ENCODE measurements around the gene HLA-DRB5.
"Not testable (repeated sequence)": the region's sequence is repeated elsewhere in the genome, so short reads cannot be mapped to it uniquely, and the experiment has no call there.

The HLA-DRB5 gene

DNA sequence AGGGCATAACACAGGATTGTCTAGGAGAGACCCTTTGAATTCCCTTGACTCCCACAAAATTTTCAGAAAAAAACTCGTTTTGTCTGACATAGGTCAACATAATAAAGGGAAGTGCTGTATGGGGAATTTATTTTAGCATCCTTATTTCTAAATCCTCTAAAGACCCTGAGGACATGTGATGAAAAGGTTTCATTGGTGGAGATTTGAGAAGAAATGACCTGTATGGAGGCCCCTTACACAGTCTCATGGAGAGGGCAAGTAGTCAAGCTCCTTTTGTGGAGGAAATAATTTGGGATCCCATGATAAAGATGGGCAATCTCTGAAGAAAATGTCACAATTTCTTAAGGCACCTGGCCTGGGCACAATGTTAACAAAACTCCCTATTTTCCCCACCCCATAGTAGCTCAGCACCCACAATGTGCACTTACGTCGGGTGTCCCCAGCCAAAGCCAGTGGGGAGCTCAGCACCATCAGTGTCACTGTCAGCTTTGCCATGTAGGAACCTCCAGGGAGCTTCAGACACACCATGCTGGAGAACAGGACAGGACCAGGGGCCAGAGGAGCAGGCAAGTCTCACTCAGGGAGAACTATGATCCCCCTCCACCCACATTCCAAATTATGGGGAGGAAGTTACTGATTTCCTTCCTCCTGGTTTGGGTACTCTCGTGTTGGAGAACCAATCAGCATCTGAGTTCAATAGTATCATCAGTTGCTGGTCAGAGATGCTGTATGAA is at the start of gene HLA-DRB5:
TSS of gene HLA-DRB5 (minus strand) at position 591 of the 734 bp plus-strand sequence. CDS start at position 528, 63 bp downstream.
- Mint-ChIP-seq H3K4me3 (peak within 1 kb of the TSS; percentile 63), H3K27me3 (ENCODE audit: low read depth) (peaks cover 24% of the 10 kb centered on the region), H3K36me3 (ENCODE audit: low read depth) (peaks cover 2% of the 10 kb centered on the region), H3K4me1 (ENCODE audit: low read depth) (peaks cover 3% of the 10 kb centered on the region), H3K27ac (peak within 1 kb of the TSS; percentile 36), H3K9me3 (no peaks in the 10 kb centered on the region)
- peak; percentile 4 for DNase-seq (ENCODE audit: low spot score)

DNA sequence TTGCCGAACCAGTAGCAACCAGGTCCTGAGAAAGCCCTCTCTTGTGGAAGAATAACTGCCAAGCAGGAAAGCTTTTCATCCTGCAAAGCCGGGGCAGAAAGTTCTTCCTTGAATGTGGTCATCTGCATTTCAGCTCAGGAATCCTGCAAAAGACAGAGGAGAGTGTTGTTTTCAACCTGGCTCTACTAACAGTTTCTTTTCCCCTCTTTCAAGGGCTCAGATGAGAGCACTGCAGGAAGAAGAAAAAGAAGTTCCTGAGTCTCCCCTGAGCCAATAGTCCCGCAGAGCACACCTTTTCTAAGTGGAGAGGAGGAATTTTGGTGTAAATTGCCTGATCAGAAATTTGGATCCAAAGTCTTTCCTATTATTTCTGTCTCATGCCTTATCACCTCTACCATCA is 48.9 kb upstream of the HLA-DRB5 start:
- Mint-ChIP-seq H3K27ac (no peak overlapping the region), H3K4me3 (peak overlapping the region; percentile 48), H3K27me3 (ENCODE audit: low read depth) (peaks cover 14% of the 10 kb centered on the region), H3K4me1 (ENCODE audit: low read depth) (peaks cover 13% of the 10 kb centered on the region), H3K9me3 (no peaks in the 10 kb centered on the region), H3K36me3 (ENCODE audit: low read depth) (peaks cover 27% of the 10 kb centered on the region)
- no peak for DNase-seq (ENCODE audit: low spot score)

DNA sequence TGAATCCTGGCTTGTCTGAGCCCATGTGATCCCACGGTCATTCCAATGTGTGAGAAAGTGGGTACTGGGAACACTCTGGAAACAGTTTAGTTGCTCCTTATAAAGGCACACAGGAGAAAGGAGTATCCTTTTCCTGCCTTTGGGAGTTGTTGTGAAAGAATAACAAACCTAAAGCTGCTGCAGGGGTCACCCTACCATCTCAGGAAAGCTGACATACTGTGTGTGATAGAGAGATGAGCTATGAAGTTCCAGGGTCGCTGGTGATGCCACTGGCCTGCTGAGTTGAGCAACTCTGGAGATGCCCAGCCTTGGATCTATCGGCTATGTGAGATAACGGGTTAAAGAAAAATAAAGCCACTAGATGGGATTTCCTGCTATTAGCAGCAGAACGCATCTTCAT is 47.4 kb upstream of the HLA-DRB5 start:
- H3K36me3 Mint-ChIP-seq (ENCODE audit: low read depth): peaks cover 23% of the 10 kb centered on the region
- H3K4me3 Mint-ChIP-seq; H3K9me3 Mint-ChIP-seq; H3K4me1 Mint-ChIP-seq (ENCODE audit: low read depth); DNase-seq (ENCODE audit: low spot score); H3K27ac Mint-ChIP-seq: not testable (repeated sequence)
- H3K27me3 Mint-ChIP-seq (ENCODE audit: low read depth): peaks cover 18% of the 10 kb centered on the region

DNA sequence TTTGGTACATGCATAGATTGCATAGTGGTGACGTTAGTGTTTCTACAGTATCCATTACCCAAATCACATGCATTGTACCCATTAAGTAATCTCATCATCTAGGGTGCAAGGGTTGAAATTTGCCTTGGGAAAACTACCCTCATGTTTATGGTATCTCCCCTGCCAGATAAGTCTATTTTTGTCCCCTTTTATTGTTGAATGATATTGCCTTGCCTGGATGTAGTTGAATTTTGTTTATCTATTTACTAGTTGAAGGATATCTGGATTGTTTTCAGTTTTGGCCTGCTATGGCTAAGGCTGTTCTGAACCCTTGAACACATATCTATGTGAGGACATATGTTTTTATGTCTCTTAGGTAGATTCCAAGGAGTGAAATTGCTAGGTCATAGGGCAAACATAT is 46.2 kb upstream of the HLA-DRB5 start:
- no peak overlapping the region for H3K27ac Mint-ChIP-seq

DNA sequence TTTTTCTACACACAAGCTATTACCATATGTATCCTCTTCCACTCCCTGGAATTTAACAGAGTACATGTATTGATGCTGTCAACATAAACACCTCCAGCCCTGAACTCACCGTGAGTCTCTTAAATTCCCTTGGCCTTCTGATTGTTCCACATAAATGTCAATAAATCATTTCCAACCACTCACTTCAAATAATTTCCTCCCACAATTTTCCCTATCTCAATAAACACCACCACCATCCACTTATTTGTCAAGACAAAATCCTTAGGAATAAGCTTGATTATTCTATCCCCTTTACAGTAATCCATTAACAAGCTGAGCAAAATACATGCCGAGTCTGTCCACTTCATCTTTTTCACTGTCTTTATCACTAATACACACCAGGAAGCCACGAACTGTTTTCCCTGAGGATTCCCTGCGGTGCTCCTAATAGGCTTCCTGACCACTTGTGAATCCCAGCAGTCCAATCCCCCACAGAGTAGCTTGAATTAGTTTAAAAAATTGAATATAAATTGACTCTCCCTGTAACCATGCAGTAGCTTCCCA is 40.3 kb upstream of the HLA-DRB5 start:
- Mint-ChIP-seq H3K9me3 (no peaks in the 10 kb centered on the region), H3K4me3 (no peak overlapping the region), H3K27ac (no peak overlapping the region), H3K4me1 (ENCODE audit: low read depth) (peaks cover 9% of the 10 kb centered on the region), H3K27me3 (ENCODE audit: low read depth) (peaks cover 32% of the 10 kb centered on the region), H3K36me3 (ENCODE audit: low read depth) (no peaks in the 10 kb centered on the region)
- no peak for DNase-seq (ENCODE audit: low spot score)

More for the DNA sequence above, 46.2 kb upstream of the HLA-DRB5 start:
- Mint-ChIP-seq H3K36me3 (ENCODE audit: low read depth) (peaks cover 23% of the 10 kb centered on the region), H3K27me3 (ENCODE audit: low read depth) (peaks cover 18% of the 10 kb centered on the region), H3K4me1 (ENCODE audit: low read depth) (peaks cover 7% of the 10 kb centered on the region), H3K9me3 (no peaks in the 10 kb centered on the region), H3K4me3 (no peak overlapping the region)
- no peak for DNase-seq (ENCODE audit: low spot score)

DNA sequence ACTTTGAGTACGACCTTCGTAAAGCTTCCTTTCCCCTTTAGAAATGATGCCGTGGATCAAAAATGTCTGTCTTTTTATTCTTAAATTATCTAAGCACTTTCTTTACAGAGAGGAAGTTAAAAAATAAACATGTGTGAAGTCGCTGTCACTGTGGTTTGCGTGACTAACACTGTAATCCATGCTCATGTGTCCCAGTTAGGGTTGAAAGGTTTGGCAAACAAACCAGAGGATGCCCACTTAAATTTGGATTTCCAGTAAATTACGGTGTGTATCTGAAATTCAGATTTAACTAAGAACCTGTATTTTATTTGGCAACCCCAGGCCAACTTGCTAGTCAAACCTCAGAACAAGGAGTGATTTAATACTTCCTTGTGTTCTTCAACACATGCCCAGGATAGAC is 38.5 kb upstream of the HLA-DRB5 start:
- no peaks in the 10 kb centered on the region for H3K9me3 Mint-ChIP-seq
- H3K27me3 Mint-ChIP-seq (ENCODE audit: low read depth): peaks cover 23% of the 10 kb centered on the region
- no peak for DNase-seq (ENCODE audit: low spot score)
- H3K36me3 Mint-ChIP-seq (ENCODE audit: low read depth): no peaks in the 10 kb centered on the region
- H3K4me1 Mint-ChIP-seq (ENCODE audit: low read depth): peaks cover 9% of the 10 kb centered on the region
- H3K27ac Mint-ChIP-seq: no peak overlapping the region
- peak overlapping the region; percentile 30 for H3K4me3 Mint-ChIP-seq

DNA sequence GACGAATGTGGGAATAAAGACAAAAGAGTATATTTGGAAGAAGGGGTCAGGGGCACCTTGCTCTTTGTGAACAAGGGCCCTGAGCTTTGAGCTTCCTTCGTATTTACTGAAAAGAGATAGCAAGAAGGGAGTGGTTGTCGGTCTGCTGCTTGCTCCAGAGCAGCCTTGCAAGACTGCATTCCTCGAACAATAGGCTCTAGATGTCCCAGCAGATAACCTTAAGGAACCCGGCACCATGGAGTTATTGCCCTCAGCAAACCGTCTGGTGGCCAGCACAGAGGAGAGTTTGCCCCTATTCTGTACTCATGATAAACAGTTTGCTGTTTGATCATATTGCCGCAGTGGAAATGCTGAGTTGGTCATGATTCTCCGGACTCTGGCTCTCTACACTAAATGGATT is 36.9 kb upstream of the HLA-DRB5 start:
- Mint-ChIP-seq H3K27me3 (ENCODE audit: low read depth) (peaks cover 30% of the 10 kb centered on the region), H3K9me3 (no peaks in the 10 kb centered on the region), H3K4me1 (ENCODE audit: low read depth) (peaks cover 9% of the 10 kb centered on the region), H3K27ac (no peak overlapping the region), H3K36me3 (ENCODE audit: low read depth) (no peaks in the 10 kb centered on the region), H3K4me3 (no peak overlapping the region)
- no peak for DNase-seq (ENCODE audit: low spot score)

DNA sequence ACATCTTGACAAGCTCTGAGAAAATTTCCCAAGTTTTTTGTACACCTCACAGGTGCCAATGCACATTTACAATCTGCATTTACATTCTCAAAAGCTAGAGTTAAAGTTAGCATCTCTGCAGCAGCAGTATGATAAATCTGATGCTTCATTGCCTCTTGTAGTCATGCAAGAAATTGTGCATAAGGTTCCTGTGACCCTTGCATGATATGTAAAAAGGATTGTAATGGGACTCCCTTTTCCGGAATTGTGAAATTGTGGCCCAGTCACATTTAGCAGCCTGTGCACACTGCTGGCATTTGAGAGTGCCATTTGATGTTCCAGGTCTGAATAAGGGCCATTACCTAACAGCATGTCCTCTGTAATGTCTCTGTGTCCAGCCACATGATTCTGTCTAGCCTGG is 35.4 kb upstream of the HLA-DRB5 start:
- DNase-seq (ENCODE audit: low spot score): no peak
- H3K27ac Mint-ChIP-seq: no peak overlapping the region
- H3K9me3 Mint-ChIP-seq: no peaks in the 10 kb centered on the region
- peaks cover 27% of the 10 kb centered on the region for H3K27me3 Mint-ChIP-seq (ENCODE audit: low read depth)
- H3K4me3 Mint-ChIP-seq: no peak overlapping the region
- no peaks in the 10 kb centered on the region for H3K36me3 Mint-ChIP-seq (ENCODE audit: low read depth)
- H3K4me1 Mint-ChIP-seq (ENCODE audit: low read depth): peaks cover 9% of the 10 kb centered on the region

DNA sequence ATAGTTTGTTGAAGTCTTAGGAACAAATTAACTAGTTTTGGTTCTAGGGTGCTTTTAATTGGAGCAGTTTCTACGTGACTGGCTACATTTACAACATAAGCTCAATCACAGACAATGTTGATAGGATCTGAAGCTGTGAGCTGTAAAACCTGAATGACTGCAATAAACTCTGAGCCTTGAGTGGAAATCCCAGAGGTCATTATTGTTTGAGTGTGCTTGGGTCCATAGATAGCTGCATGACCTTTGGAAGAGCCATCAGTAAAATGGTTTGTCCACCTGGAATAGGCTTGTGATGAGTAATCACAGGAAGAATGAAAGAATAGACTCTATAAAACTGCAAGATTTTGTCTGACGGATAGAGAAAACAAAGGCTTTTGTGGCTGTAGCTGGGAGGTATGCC is 32.9 kb upstream of the HLA-DRB5 start:
- H3K27me3 Mint-ChIP-seq (ENCODE audit: low read depth): peaks cover 21% of the 10 kb centered on the region
- H3K9me3 Mint-ChIP-seq: no peaks in the 10 kb centered on the region
- no peak for DNase-seq (ENCODE audit: low spot score)
- no peaks in the 10 kb centered on the region for H3K36me3 Mint-ChIP-seq (ENCODE audit: low read depth)
- no peak overlapping the region for H3K27ac Mint-ChIP-seq
- H3K4me1 Mint-ChIP-seq (ENCODE audit: low read depth): no peaks in the 10 kb centered on the region
- H3K4me3 Mint-ChIP-seq: no peak overlapping the region

DNA sequence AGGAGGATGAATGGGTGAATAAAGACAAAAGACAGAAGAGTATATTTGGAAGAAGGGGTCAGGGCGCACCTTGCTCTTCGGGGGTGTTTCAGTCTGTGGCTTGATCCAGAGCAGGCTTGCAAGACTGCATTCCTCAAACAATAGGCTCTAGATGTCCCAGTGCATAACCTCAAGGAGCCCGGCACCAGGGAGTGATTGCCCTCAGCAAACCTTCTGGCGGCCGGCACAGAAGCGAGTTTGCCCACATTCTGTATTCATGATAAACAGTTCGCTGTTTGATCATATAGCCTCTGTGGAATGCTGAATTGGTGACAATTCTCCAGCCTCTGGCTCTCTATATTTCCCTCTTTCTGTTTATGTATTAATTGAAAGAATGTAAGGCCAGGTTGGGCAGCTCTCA is 29.7 kb upstream of the HLA-DRB5 start:
- DNase-seq (ENCODE audit: low spot score): no peak
- H3K27me3 Mint-ChIP-seq (ENCODE audit: low read depth): peaks cover 25% of the 10 kb centered on the region
- H3K9me3 Mint-ChIP-seq: no peaks in the 10 kb centered on the region
- no peak overlapping the region for H3K27ac Mint-ChIP-seq
- H3K4me1 Mint-ChIP-seq (ENCODE audit: low read depth): no peaks in the 10 kb centered on the region
- H3K4me3 Mint-ChIP-seq: no peak overlapping the region
- H3K36me3 Mint-ChIP-seq (ENCODE audit: low read depth): no peaks in the 10 kb centered on the region

DNA sequence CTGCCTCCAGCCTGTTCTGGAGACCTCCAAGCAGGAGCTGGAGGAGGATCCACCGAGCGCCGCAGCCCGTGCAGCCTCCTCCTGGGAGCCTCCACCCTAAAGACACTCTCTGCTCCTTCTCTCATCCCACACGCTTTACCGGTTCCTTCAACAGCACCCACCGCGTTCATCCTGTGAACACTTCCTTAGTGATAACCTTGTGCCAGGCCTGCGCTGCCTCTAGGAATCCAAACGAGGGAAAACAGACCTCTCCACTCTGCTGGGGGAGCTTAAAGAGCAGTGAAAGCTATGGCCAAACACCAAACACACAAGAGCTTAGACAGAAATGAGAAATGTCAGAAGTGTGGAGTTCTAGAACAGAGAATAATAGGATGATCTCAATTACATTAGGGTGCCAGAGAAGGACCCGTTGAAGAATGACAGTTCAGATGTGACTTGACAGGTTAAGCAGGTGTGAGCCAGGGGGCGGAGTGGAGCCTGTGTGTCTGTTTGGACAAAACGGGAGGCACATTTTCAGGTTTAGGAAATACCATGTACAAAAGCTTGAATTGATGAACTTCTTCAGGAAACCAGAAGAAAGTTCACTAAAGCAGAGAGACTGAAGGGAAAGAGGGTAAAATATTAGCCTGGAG is 28.5 kb upstream of the HLA-DRB5 start:
- no peak for DNase-seq (ENCODE audit: low spot score)
- Mint-ChIP-seq H3K36me3 (ENCODE audit: low read depth) (no peaks in the 10 kb centered on the region), H3K27me3 (ENCODE audit: low read depth) (peaks cover 28% of the 10 kb centered on the region), H3K27ac (no peak overlapping the region), H3K4me3 (no peak overlapping the region), H3K4me1 (ENCODE audit: low read depth) (no peaks in the 10 kb centered on the region), H3K9me3 (no peaks in the 10 kb centered on the region)

DNA sequence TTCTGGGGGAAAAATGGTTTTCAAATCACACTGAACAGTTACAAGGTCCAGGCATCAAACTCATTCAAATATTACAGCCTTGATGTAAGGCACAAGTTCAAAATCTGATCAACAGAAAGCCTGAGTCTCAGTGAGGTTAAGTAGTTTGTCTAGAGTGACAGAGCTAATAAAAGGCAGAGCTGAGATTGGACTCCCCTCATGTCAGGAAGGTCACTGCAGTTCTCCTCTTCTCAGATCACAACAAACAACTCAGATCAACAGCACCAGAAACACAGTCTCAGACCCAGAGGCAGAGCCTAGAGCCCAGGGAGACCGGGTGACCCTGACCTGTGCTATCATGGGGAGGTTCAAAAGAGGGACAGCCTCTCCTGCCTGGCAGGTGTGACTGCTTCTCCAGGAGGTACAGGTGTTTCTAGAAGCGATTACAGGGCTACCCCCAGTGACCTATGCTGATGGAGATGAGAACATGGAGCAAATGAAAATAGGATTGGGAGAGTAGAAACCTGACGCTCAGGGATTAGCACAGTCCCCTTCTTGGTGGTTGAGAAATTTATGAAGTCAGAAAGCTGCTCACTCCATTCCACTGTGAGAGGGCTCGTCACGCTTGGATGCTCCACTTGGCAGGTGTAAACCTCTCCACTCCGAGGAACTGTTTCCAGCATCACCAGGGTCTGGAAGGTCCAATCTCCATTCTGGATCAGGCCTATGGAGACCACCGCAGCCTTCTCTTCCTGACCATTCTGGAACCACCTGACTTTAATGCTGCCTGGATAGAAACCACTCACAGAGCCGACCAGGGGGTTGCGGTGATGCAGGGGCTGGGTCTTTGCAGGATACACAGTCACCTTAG is 24.3 kb upstream of the HLA-DRB5 start:
- no peak for DNase-seq (ENCODE audit: low spot score)
- peaks cover 27% of the 10 kb centered on the region for H3K27me3 Mint-ChIP-seq (ENCODE audit: low read depth)
- H3K4me3 Mint-ChIP-seq: no peak overlapping the region
- H3K27ac Mint-ChIP-seq: no peak overlapping the region
- no peaks in the 10 kb centered on the region for H3K36me3 Mint-ChIP-seq (ENCODE audit: low read depth)
- H3K4me1 Mint-ChIP-seq (ENCODE audit: low read depth): no peaks in the 10 kb centered on the region
- no peaks in the 10 kb centered on the region for H3K9me3 Mint-ChIP-seq

DNA sequence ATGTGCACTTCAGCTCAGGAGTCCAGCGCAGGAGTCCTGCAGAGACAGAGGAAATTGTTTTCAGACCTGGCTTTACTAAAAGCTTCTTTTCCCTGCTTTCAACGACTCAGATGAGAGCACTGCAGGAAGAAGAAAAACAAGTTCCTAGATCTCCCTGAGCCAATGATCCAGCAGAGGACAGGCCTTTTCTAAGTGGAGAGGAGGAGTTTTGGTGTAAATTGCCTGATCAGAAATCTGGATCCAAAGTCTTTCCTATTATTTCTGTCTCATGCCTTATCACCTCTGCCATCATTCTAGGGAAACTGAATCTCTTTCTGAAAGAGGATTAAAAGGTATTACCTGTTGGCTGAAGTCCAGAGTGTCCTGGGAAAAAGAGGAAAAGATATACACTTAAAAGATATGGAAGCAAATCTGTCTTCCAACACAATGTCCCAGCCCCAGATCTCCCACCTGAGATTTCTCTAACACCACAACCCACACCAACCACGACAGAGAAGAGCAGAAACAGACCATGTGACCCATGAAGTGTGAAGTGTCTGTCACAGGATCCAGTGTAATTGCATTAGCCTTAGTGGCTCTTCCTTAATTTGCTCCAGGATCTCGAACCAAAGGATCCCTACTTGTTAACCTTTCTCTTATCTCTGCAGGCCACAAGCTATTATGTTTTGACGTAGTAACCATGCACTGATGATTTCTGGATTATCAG is 23.1 kb upstream of the HLA-DRB5 start:
- Mint-ChIP-seq H3K27ac (no peak overlapping the region), H3K4me1 (ENCODE audit: low read depth) (no peaks in the 10 kb centered on the region), H3K9me3 (no peaks in the 10 kb centered on the region), H3K27me3 (ENCODE audit: low read depth) (peaks cover 22% of the 10 kb centered on the region), H3K4me3 (no peak overlapping the region), H3K36me3 (ENCODE audit: low read depth) (no peaks in the 10 kb centered on the region)
- no peak for DNase-seq (ENCODE audit: low spot score)
